ENCODE results near the gene SFMBT1. TPM values are rescaled to one million over a fixed set of nuclear protein-coding genes. Genes with fewer than 3 reads are reported as not detected.

The SFMBT1 gene
- total RNA-seq, 2 donors from 2014 or later, result 20.0 to 25.5 TPM

- ATAC-seq (no peak), DNase-seq (ENCODE audit: low spot score) (no peak)
- Mint-ChIP-seq H3K4me3 (no peak overlapping the region), H3K27ac (no peak overlapping the region), H3K36me3 (no peaks in the 10 kb centered on the region), H3K27me3 (no peaks in the 10 kb centered on the region), H3K4me1 (ENCODE audit: low read depth in 2 of 2) (peaks cover 0 to 4% of the 10 kb centered on the region in 2 donors), H3K9me3 (no peaks in the 10 kb centered on the region)
Observed at GRCh38 chr3:53078656-53079055, 32.8 kb upstream of the SFMBT1 start.

- Mint-ChIP-seq H3K4me1 (ENCODE audit: low read depth in 2 of 2) (peaks cover 8 to 10% of the 10 kb centered on the region in 2 donors), H3K27me3 (no peaks in the 10 kb centered on the region), H3K9me3 (no peaks in the 10 kb centered on the region), H3K36me3 (no peaks in the 10 kb centered on the region), H3K4me3 (no peak overlapping the region), H3K27ac (no peak overlapping the region)
- DNase-seq (ENCODE audit: low spot score), result no peak
- ATAC-seq, result no peak
Observed at GRCh38 chr3:53077476-53078220, 31.8 kb upstream of the SFMBT1 start.

- no peaks in the 10 kb centered on the region for H3K27me3 Mint-ChIP-seq
- no peaks in the 10 kb centered on the region for H3K36me3 Mint-ChIP-seq
- no peak overlapping the region for H3K27ac Mint-ChIP-seq
- H3K4me1 Mint-ChIP-seq (ENCODE audit: low read depth in 2 of 2), result peaks cover 12 to 15% of the 10 kb centered on the region in 2 donors
- ATAC-seq (no peak), DNase-seq (ENCODE audit: low spot score) (no peak)
- H3K9me3 Mint-ChIP-seq, result no peaks in the 10 kb centered on the region
- H3K4me3 Mint-ChIP-seq, result no peak overlapping the region
Observed at GRCh38 chr3:53075743-53076140, 29.9 kb upstream of the SFMBT1 start.

GRCh38 chr3:53074761-53075742 lies 29.2 kb upstream of the SFMBT1 start:
- Mint-ChIP-seq H3K4me3 (peak overlapping the region; percentile 57), H3K9me3 (no peaks in the 10 kb centered on the region), H3K27ac (peak overlapping the region in 1 of 2 donors; percentile 70), H3K27me3 (no peaks in the 10 kb centered on the region), H3K36me3 (no peaks in the 10 kb centered on the region), H3K4me1 (ENCODE audit: low read depth in 2 of 2) (peaks cover 12 to 15% of the 10 kb centered on the region in 2 donors)
- DNase-seq (ENCODE audit: low spot score) (no peak), ATAC-seq (no peak)

GRCh38 chr3:53074366-53074696 lies 28.5 kb upstream of the SFMBT1 start:
- Mint-ChIP-seq H3K36me3 (no peaks in the 10 kb centered on the region), H3K4me3 (peak overlapping the region; percentile 57), H3K27ac (peak overlapping the region in 1 of 2 donors; percentile 70), H3K9me3 (no peaks in the 10 kb centered on the region), H3K4me1 (ENCODE audit: low read depth in 2 of 2) (peaks cover 12 to 15% of the 10 kb centered on the region in 2 donors), H3K27me3 (no peaks in the 10 kb centered on the region)
- ATAC-seq (no peak), DNase-seq (ENCODE audit: low spot score) (no peak)

- Mint-ChIP-seq H3K9me3 (no peaks in the 10 kb centered on the region), H3K4me1 (ENCODE audit: low read depth in 2 of 2) (peaks cover 12 to 15% of the 10 kb centered on the region in 2 donors), H3K4me3 (peak overlapping the region; percentile 95), H3K36me3 (no peaks in the 10 kb centered on the region), H3K27ac (peak overlapping the region; percentile 91 to 92), H3K27me3 (no peaks in the 10 kb centered on the region)
- DNase-seq (ENCODE audit: low spot score), result no peak
- no peak for ATAC-seq
Observed at GRCh38 chr3:53073553-53074365, 27.9 kb upstream of the SFMBT1 start.

GRCh38 chr3:53072653-53073552 lies 27.0 kb upstream of the SFMBT1 start:
- Mint-ChIP-seq H3K36me3 (no peaks in the 10 kb centered on the region), H3K4me1 (ENCODE audit: low read depth in 2 of 2) (peaks cover 12 to 15% of the 10 kb centered on the region in 2 donors), H3K9me3 (no peaks in the 10 kb centered on the region), H3K27ac (peak overlapping the region; percentile 91 to 92), H3K27me3 (no peaks in the 10 kb centered on the region), H3K4me3 (peak overlapping the region; percentile 95)
- DNase-seq (ENCODE audit: low spot score) (peak; percentile 87), ATAC-seq (peak; percentile 92 to 94)

GRCh38 chr3:53071882-53072431 lies 26.1 kb upstream of the SFMBT1 start:
- peak overlapping the region; percentile 91 to 92 for H3K27ac Mint-ChIP-seq
- H3K27me3 Mint-ChIP-seq, result no peaks in the 10 kb centered on the region
- no peaks in the 10 kb centered on the region for H3K36me3 Mint-ChIP-seq
- DNase-seq (ENCODE audit: low spot score) (no peak), ATAC-seq (no peak)
- peaks cover 12 to 15% of the 10 kb centered on the region in 2 donors for H3K4me1 Mint-ChIP-seq (ENCODE audit: low read depth in 2 of 2)
- H3K4me3 Mint-ChIP-seq, result peak overlapping the region; percentile 95
- H3K9me3 Mint-ChIP-seq, result no peaks in the 10 kb centered on the region

GRCh38 chr3:53069422-53070068 lies 23.7 kb upstream of the SFMBT1 start:
- peaks cover 12 to 15% of the 10 kb centered on the region in 2 donors for H3K4me1 Mint-ChIP-seq (ENCODE audit: low read depth in 2 of 2)
- no peak for DNase-seq (ENCODE audit: low spot score)
- no peak overlapping the region for H3K4me3 Mint-ChIP-seq
- no peak for ATAC-seq
- peak overlapping the region in 1 of 2 donors; percentile 9 for H3K27ac Mint-ChIP-seq
- H3K9me3 Mint-ChIP-seq, result no peaks in the 10 kb centered on the region
- no peaks in the 10 kb centered on the region for H3K36me3 Mint-ChIP-seq
- peaks cover 4 to 9% of the 10 kb centered on the region in 2 donors for H3K27me3 Mint-ChIP-seq

- Mint-ChIP-seq H3K4me3 (no peak overlapping the region), H3K36me3 (no peaks in the 10 kb centered on the region), H3K27me3 (peaks cover 6 to 14% of the 10 kb centered on the region in 2 donors), H3K27ac (no peak overlapping the region), H3K4me1 (ENCODE audit: low read depth in 2 of 2) (peaks cover 8% of the 10 kb centered on the region in 2 donors), H3K9me3 (no peaks in the 10 kb centered on the region)
- DNase-seq (ENCODE audit: low spot score) (no peak), ATAC-seq (no peak)
Observed at GRCh38 chr3:53068176-53068575, 22.3 kb upstream of the SFMBT1 start.

GRCh38 chr3:53067567-53067966 lies 21.7 kb upstream of the SFMBT1 start:
- Mint-ChIP-seq H3K27me3 (peaks cover 6 to 14% of the 10 kb centered on the region in 2 donors), H3K4me3 (no peak overlapping the region), H3K36me3 (no peaks in the 10 kb centered on the region)

GRCh38 chr3:53065841-53066480 lies 20.1 kb upstream of the SFMBT1 start:
- Mint-ChIP-seq H3K27me3 (peaks cover 9 to 14% of the 10 kb centered on the region in 2 donors), H3K27ac (no peak overlapping the region), H3K4me1 (ENCODE audit: low read depth in 2 of 2) (no peaks in the 10 kb centered on the region), H3K36me3 (no peaks in the 10 kb centered on the region), H3K4me3 (no peak overlapping the region), H3K9me3 (no peaks in the 10 kb centered on the region)
- no peak for ATAC-seq
- no peak for DNase-seq (ENCODE audit: low spot score)

More at GRCh38 chr3:53067567-53067966, 21.7 kb upstream of the SFMBT1 start:
- H3K9me3 Mint-ChIP-seq, result no peaks in the 10 kb centered on the region
- no peak overlapping the region for H3K27ac Mint-ChIP-seq
- H3K4me1 Mint-ChIP-seq (ENCODE audit: low read depth in 2 of 2), result peaks cover 4% of the 10 kb centered on the region in 2 donors
- no peak for ATAC-seq
- DNase-seq (ENCODE audit: low spot score), result no peak
